Activated gamma-delta T cell treated with anti-CD3 and anti-CD28 coated beads, Interleukin-2, amount 50 U/mL, for 16 hours (primary cell): ENCODE data around the gene WASF3.

Experiments
- DNase-seq: peaks from one replicate; pipeline ENCODE4 v3.0.0-alpha.2; 2020; ENCODE audit warnings: low read depth

The WASF3 gene

GRCh38 chr13:26681036-26681435 is 123.6 kb downstream of the WASF3 start:
- DNase-seq: no peak

- DNase-seq: no peak
These were observed 125.1 kb downstream of the WASF3 start for GRCh38 chr13:26682606-26683005.

GRCh38 chr13:26685606-26686005 is 128.1 kb downstream of the WASF3 start:
- DNase-seq: no peak

GRCh38 chr13:26686285-26686684 is 128.8 kb downstream of the WASF3 start:
- no peak for DNase-seq

- DNase-seq: no peak
These were observed 130.8 kb downstream of the WASF3 start for GRCh38 chr13:26688286-26688685.

- no peak for DNase-seq
These were observed 131.5 kb downstream of the WASF3 start for GRCh38 chr13:26688980-26689379.

- no peak for DNase-seq
These were observed 136.4 kb downstream of the WASF3 start for GRCh38 chr13:26693749-26694463.

GRCh38 chr13:26694609-26695359 is 137.3 kb downstream of the WASF3 start:
- DNase-seq: no peak

GRCh38 chr13:26695360-26695705 is 137.8 kb downstream of the WASF3 start:
- no peak for DNase-seq

- DNase-seq: no peak
These were observed 138.4 kb downstream of the WASF3 start for GRCh38 chr13:26695891-26696311.

GRCh38 chr13:26697069-26697955 is 139.8 kb downstream of the WASF3 start:
- no peak for DNase-seq

GRCh38 chr13:26698392-26699196 is 141.1 kb downstream of the WASF3 start:
- DNase-seq: peak; percentile 74

GRCh38 chr13:26699197-26699490 is 141.7 kb downstream of the WASF3 start:
- no peak for DNase-seq

- DNase-seq: no peak
These were observed 148.1 kb downstream of the WASF3 start for GRCh38 chr13:26705536-26705935.

- no peak for DNase-seq
These were observed 148.9 kb downstream of the WASF3 start for GRCh38 chr13:26706381-26706780.

GRCh38 chr13:26707122-26708006 is 149.9 kb downstream of the WASF3 start:
- no peak for DNase-seq

- DNase-seq: no peak
These were observed 150.5 kb downstream of the WASF3 start for GRCh38 chr13:26708007-26708297.

GRCh38 chr13:26709461-26709860 is 152.0 kb downstream of the WASF3 start:
- no peak for DNase-seq

GRCh38 chr13:26710166-26710565 is 152.7 kb downstream of the WASF3 start:
- DNase-seq: no peak

- DNase-seq: no peak
These were observed 153.7 kb downstream of the WASF3 start for GRCh38 chr13:26711211-26711610.

GRCh38 chr13:26713341-26713740 is 155.9 kb downstream of the WASF3 start:
- no peak for DNase-seq
